ENCODE measurements around the gene QKI.
A peak's percentile ranks its signal among the peaks of the same experiment; 100 is the strongest.

The QKI gene

DNA sequence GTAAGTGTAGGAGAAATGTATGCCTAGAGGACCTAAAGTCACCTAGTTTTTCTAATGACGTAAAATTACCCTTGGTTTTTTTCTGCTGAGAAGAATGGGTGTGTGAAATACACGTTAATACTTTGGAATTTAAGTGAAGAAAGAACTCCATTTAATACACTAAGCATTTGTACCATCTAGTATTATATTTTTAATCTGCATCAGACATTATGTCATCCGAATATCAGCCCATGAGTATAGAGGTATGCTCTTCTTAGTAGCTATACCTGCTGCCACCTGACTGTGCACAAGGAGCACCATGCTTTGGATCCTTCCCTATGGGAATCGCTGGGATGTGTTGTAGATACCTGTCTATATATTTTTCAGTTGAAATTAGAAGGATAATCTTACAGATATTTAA is 106.4 kb downstream of the QKI start:
- no peak for DNase-seq (ENCODE audit: low read depth)
- TF ChIP-seq, protein P1, sequence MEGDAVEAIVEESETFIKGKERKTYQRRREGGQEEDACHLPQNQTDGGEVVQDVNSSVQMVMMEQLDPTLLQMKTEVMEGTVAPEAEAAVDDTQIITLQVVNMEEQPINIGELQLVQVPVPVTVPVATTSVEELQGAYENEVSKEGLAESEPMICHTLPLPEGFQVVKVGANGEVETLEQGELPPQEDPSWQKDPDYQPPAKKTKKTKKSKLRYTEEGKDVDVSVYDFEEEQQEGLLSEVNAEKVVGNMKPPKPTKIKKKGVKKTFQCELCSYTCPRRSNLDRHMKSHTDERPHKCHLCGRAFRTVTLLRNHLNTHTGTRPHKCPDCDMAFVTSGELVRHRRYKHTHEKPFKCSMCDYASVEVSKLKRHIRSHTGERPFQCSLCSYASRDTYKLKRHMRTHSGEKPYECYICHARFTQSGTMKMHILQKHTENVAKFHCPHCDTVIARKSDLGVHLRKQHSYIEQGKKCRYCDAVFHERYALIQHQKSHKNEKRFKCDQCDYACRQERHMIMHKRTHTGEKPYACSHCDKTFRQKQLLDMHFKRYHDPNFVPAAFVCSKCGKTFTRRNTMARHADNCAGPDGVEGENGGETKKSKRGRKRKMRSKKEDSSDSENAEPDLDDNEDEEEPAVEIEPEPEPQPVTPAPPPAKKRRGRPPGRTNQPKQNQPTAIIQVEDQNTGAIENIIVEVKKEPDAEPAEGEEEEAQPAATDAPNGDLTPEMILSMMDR (IDR thresholded peaks at IDR 0.05; ENCODE audit: low read depth, low read length, missing control alignments): no peak
- no peak overlapping the region for H3K4me3 ChIP-seq (ENCODE audit: low read depth, low read length)
- in situ Hi-C loops (cut with HindIII; ENCODE audit: low sequenced_read_pairs): no loop called here

DNA sequence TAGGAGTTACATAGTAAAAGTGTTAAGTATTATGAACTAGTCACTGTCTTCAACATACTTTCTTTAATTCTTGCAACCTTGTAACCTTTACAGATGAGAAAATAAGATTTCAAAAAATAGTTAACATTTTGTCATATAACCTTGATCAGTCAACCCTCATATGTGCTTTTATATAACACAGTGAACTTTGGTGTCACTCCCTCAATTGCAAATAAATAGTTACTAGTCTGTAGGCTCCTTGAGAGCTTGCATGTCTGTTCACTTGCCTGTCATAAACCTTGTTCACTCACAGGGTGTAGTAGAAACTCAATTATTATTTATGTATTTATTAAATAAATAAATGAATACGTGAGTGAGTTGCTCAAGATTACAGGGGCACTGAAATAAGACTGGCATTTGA is 107.5 kb downstream of the QKI start:
- in situ Hi-C loops (cut with HindIII; ENCODE audit: low sequenced_read_pairs): no loop called here
- H3K4me3 ChIP-seq (ENCODE audit: low read depth, low read length): no peak overlapping the region
- no peak for DNase-seq (ENCODE audit: low read depth)
- TF ChIP-seq, protein P1 (IDR thresholded peaks at IDR 0.05; ENCODE audit: low read depth, low read length, missing control alignments): no peak

DNA sequence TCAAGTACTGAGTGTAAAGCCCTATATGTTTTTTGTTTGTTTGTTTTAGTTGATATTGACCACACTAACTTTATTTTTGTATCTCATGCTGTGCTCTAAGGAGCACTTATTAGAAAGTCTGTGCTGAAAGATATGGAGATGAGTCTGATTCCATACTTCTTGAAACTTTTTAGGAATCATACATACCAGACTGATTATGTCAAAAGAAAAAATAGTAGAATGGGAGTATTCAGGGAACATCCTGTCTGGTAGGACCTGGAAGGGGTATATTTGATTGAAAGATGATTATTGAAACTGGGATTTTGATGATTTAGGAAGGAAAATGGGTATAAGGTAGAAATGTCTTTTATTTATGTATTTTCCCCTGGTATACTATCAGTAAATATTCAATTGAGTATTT is 111.4 kb downstream of the QKI start:
- H3K4me3 ChIP-seq (ENCODE audit: low read depth, low read length): no peak overlapping the region
- no peak for DNase-seq (ENCODE audit: low read depth)
- TF ChIP-seq, protein P1 (IDR thresholded peaks at IDR 0.05; ENCODE audit: low read depth, low read length, missing control alignments): no peak
- in situ Hi-C loops (cut with HindIII; ENCODE audit: low sequenced_read_pairs): no loop called here

DNA sequence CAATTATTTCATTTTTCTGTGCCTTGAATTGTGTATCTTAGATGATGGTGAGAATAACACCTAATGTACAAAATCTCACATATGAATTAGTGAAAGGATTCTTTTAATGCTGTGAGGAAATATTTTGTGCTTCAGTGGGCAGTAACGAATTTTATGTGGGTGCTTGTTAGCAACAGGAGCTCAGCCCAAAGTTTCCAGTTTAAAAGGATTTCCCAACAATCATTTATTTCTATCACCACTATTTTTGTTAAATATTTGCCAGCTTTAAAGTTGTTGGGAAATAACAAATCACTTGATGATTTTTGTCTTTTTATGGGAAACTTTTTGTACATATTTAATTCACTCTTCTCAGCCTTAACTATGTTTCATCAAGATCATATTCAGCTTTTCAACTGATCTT is 111.8 kb downstream of the QKI start:
- TF ChIP-seq, protein P1 (IDR thresholded peaks at IDR 0.05; ENCODE audit: low read depth, low read length, missing control alignments): no peak
- no peak for DNase-seq (ENCODE audit: low read depth)
- in situ Hi-C loops (cut with HindIII; ENCODE audit: low sequenced_read_pairs): no loop called here
- no peak overlapping the region for H3K4me3 ChIP-seq (ENCODE audit: low read depth, low read length)

DNA sequence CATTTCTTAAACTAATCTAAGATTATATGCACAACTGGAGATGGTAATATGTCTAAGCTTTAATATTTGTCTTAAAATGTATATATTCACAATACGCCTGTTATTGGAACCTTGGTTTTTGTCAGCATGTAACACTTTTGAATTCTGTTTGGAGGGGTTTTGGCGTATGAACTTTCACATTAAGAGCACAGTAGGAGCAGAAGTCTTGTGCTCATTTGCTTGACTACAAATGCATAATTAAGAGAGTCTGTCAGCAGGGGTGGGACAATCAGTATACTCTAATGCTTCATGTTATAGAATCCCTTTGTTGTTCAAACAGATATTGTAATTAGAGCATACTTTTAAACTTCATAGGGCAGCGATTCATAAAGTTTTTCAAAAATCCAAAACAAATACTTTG is 112.8 kb downstream of the QKI start:
- no peak for DNase-seq (ENCODE audit: low read depth)
- in situ Hi-C loops (cut with HindIII; ENCODE audit: low sequenced_read_pairs): no loop called here
- no peak overlapping the region for H3K4me3 ChIP-seq (ENCODE audit: low read depth, low read length)
- TF ChIP-seq, protein P1 (IDR thresholded peaks at IDR 0.05; ENCODE audit: low read depth, low read length, missing control alignments): no peak

DNA sequence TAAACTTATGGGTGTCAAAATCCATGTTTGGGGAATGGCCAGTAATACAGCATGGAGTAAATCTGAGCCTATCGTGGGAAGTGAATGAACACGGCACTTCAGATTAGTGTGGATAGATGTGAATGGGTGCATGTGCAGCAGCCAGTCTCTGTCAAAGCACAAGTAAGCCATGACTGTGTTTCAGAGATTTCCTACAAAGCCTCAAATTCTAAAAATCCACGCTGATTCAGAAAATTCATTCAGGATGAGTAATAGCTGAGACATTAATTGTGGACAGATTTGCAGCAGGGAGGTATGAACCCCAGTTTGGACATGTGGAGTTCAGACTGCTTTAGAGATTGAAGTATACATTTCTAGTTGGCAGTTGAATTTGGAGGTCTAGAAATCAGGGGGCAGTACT is 115.1 kb downstream of the QKI start:
- no peak overlapping the region for H3K4me3 ChIP-seq (ENCODE audit: low read depth, low read length)
- in situ Hi-C loops (cut with HindIII; ENCODE audit: low sequenced_read_pairs): no loop called here
- DNase-seq (ENCODE audit: low read depth): peak; percentile 70
- TF ChIP-seq, protein P1 (IDR thresholded peaks at IDR 0.05; ENCODE audit: low read depth, low read length, missing control alignments): no peak

DNA sequence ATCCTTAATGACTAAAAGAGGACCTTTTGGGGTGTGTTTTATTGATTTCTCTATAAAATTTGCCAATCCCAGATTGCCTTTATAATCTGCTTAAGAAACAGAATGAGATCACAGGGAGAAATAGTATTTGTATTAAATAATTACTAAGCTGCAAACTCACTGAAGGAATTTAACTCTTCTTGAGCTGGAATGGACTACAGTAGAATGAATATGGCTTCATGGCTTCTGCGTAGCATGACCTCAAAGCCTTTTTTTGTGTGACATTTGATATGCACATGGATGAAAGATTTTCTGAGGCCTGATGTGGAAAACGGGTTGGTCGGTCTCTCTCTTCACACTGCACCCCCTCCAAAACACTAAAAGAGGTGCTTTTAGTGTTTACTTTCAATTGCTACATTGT is 115.9 kb downstream of the QKI start:
- TF ChIP-seq, protein P1 (IDR thresholded peaks at IDR 0.05; ENCODE audit: low read depth, low read length, missing control alignments): no peak
- H3K4me3 ChIP-seq (ENCODE audit: low read depth, low read length): no peak overlapping the region
- in situ Hi-C loops (cut with HindIII; ENCODE audit: low sequenced_read_pairs): no loop called here
- DNase-seq (ENCODE audit: low read depth): no peak

Measured in astrocyte of the cerebellum (primary cell).